BLaER1 treated with 17β-estradiol and CSF1 and Interleukin-3, amounts not matched to agents 10 nM and 100 nM (cell line): Measurements from ENCODE around the gene SYNGR3.

Experiments used
- H3K27ac ChIP-seq, 11 experiments: shearing (Covaris generic); formaldehyde crosslinking; 2 replicates each; pipeline ENCODE4 v1.8.1; 2022
- H3K27me3 ChIP-seq, 11 experiments: shearing (Covaris generic); formaldehyde crosslinking; 2 replicates each; pipeline ENCODE4 v1.8.1; 2022
- H3K36me3 ChIP-seq, 11 experiments: shearing (Covaris generic); formaldehyde crosslinking; 2 replicates each; pipeline ENCODE4 v1.8.1; 2022
- H3K4me1 ChIP-seq, 10 experiments: shearing (Covaris generic); formaldehyde crosslinking; 2 replicates each; pipeline ENCODE4 v1.8.1; 2022
- H3K4me2 ChIP-seq, 11 experiments: shearing (Covaris generic); formaldehyde crosslinking; 2 replicates each; pipeline ENCODE4 v1.8.1; 2022
- H3K4me3 ChIP-seq, 10 experiments: shearing (Covaris generic); formaldehyde crosslinking; 2 replicates each; pipeline ENCODE4 v1.8.1; 2022
- H3K9ac ChIP-seq, 11 experiments: shearing (Covaris generic); formaldehyde crosslinking; 2 replicates each; pipeline ENCODE4 v1.8.1; 2022
- H3K9me3 ChIP-seq, 11 experiments: shearing (Covaris generic); formaldehyde crosslinking; replicated peaks in 1 of 11; 2 replicates each; pipeline ENCODE4 v1.8.1; 2022
- H4K20me1 ChIP-seq, 11 experiments: shearing (Covaris generic); formaldehyde crosslinking; 2 replicates each; pipeline ENCODE4 v1.8.1; 2022
- Cebpa-rat ChIP-seq, 11 experiments: shearing (Covaris generic); IDR thresholded peaks; 2 replicates each; pipeline ENCODE4 v1.8.1; 2022

The SYNGR3 gene

GRCh38 chr16:2040041-2040786, 50.4 kb downstream of the SYNGR3 start:
- no peak for TF ChIP-seq Cebpa-rat (IDR thresholded peaks at IDR 0.05)
- peak overlapping the region; percentile 76 to 96 (median 92) for H3K4me2 ChIP-seq

GRCh38 chr16:2040787-2041522, 51.2 kb downstream of the SYNGR3 start:
- Histone ChIP-seq H3K4me2 (peak overlapping the region; percentile 76 to 96 (median 92)), H3K9me3 (no peaks in the 10 kb centered on the region), H4K20me1 (peaks cover 0 to 54% (median 10%) of the 10 kb centered on the region in 11 experiments; a peak in 11 of 22 replicates), H3K9ac (peak overlapping the region in 5 of 11 experiments; percentile 8 to 72 (median 65); a peak in 6 of 22 replicates), H3K4me1 (peaks cover 88 to 98% (median 98%) of the 10 kb centered on the region in 10 experiments), H3K36me3 (peaks cover 0 to 25% (median 0%) of the 10 kb centered on the region in 11 experiments; a peak in 8 of 22 replicates), H3K27ac (peak overlapping the region in 5 of 11 experiments; percentile 51 to 71 (median 65); a peak in 8 of 22 replicates), H3K27me3 (no peaks in the 10 kb centered on the region), H3K4me3 (no peak overlapping the region)
- no peak for TF ChIP-seq Cebpa-rat (IDR thresholded peaks at IDR 0.05)

More at GRCh38 chr16:2040041-2040786, 50.4 kb downstream of the SYNGR3 start:
- Histone ChIP-seq H3K4me1 (peaks cover 94 to 98% (median 98%) of the 10 kb centered on the region in 10 experiments), H4K20me1 (peaks cover 0 to 62% (median 10%) of the 10 kb centered on the region in 11 experiments; a peak in 11 of 22 replicates), H3K4me3 (no peak overlapping the region), H3K36me3 (peaks cover 0 to 28% (median 0%) of the 10 kb centered on the region in 11 experiments; a peak in 8 of 22 replicates), H3K27ac (peak overlapping the region in 6 of 11 experiments; percentile 3 to 71 (median 58); a peak in 8 of 22 replicates), H3K27me3 (no peaks in the 10 kb centered on the region), H3K9me3 (no peaks in the 10 kb centered on the region), H3K9ac (peak overlapping the region in 8 of 11 experiments; percentile 1 to 72 (median 53); a peak in 8 of 22 replicates)

GRCh38 chr16:2042171-2042985, 52.6 kb downstream of the SYNGR3 start:
- Histone ChIP-seq H3K27me3 (no peaks in the 10 kb centered on the region), H3K4me3 (peak overlapping the region in 2 of 10 experiments; percentile 10 to 34; a peak in 1 of 20 replicates), H3K4me2 (peak overlapping the region; percentile 76 to 96 (median 92)), H3K4me1 (peaks cover 86 to 98% (median 97%) of the 10 kb centered on the region in 10 experiments), H4K20me1 (peaks cover 0 to 40% (median 8%) of the 10 kb centered on the region in 11 experiments; a peak in 10 of 22 replicates), H3K9me3 (no peaks in the 10 kb centered on the region), H3K9ac (peak overlapping the region; percentile 20 to 68 (median 50); a peak in 17 of 22 replicates), H3K36me3 (peaks cover 0 to 12% (median 0%) of the 10 kb centered on the region in 11 experiments; a peak in 7 of 22 replicates), H3K27ac (peak overlapping the region in 8 of 11 experiments; percentile 1 to 71 (median 52); a peak in 15 of 22 replicates)
- no peak for TF ChIP-seq Cebpa-rat (IDR thresholded peaks at IDR 0.05)

- Histone ChIP-seq H3K27me3 (no peaks in the 10 kb centered on the region), H3K9ac (peak overlapping the region in 9 of 11 experiments; percentile 38 to 73 (median 67); a peak in 14 of 22 replicates), H3K9me3 (no peaks in the 10 kb centered on the region), H3K36me3 (0 out of 22 replicates have a peak, but pooled peaks cover 0 to 5% (median 0%) of the 10 kb centered on the region in 11 experiments), H3K27ac (peak overlapping the region in 7 of 11 experiments; percentile 42 to 83 (median 75); a peak in 14 of 22 replicates), H3K4me3 (peak overlapping the region in 5 of 10 experiments; percentile 33 to 53 (median 47); a peak in 4 of 20 replicates), H4K20me1 (peaks cover 0 to 33% (median 8%) of the 10 kb centered on the region in 11 experiments; a peak in 9 of 22 replicates), H3K4me2 (peak overlapping the region; percentile 85 to 99 (median 95)), H3K4me1 (peaks cover 79 to 90% (median 89%) of the 10 kb centered on the region in 10 experiments)
- no peak for TF ChIP-seq Cebpa-rat (IDR thresholded peaks at IDR 0.05)
These were observed 53.4 kb downstream of the SYNGR3 start for GRCh38 chr16:2042986-2043666.
